Smooth muscle cell (in vitro differentiated cells): ENCODE measurements around the gene CD79B. TPM values are rescaled to one million over a fixed set of nuclear protein-coding genes. Genes with fewer than 3 reads are reported as not detected.

ENCODE experiments used
- DNase-seq: peaks from one replicate; lab custom pipeline; 2025; ENCODE audit not compliant: unreplicated experiment; lab: John Stamatoyannopoulos, UW
- H2AFZ ChIP-seq: fragments of 200-600 bp; sonication (generic); 2 replicates; pipeline ENCODE4 v1.6.0; 2016; ENCODE audit warnings: antibody characterized with exemption, low read depth, mild to moderate bottlenecking
- H3F3A ChIP-seq: fragments of 200-600 bp; sonication (generic); 2 replicates; pipeline ENCODE4 v1.6.0; 2017; ENCODE audit warnings: antibody characterized with exemption, low read depth
- H3K27ac ChIP-seq: fragments of 200-600 bp; sonication (generic); 2 replicates; pipeline ENCODE4 v1.5.1; 2016; ENCODE audit warnings: low read depth, mild to moderate bottlenecking
- H3K27me3 ChIP-seq: fragments of 200-600 bp; sonication (generic); 2 replicates; pipeline ENCODE4 v1.6.1; 2016; ENCODE audit warnings: low read depth, mild to moderate bottlenecking
- H3K36me3 ChIP-seq: fragments of 200-600 bp; sonication (generic); 2 replicates; pipeline ENCODE4 v1.5.1; 2016; ENCODE audit warnings: low read depth
- H3K4me1 ChIP-seq: fragments of 200-600 bp; sonication (generic); 2 replicates; pipeline ENCODE4 v1.5.1; 2016; ENCODE audit warnings: low read depth
- H3K4me2 ChIP-seq: fragments of 200-600 bp; sonication (generic); 2 replicates; pipeline ENCODE4 v1.6.0; 2016; ENCODE audit warnings: mild to moderate bottlenecking
- H3K4me3 ChIP-seq: fragments of 200-600 bp; sonication (generic); 2 replicates; pipeline ENCODE4 v1.5.1; 2016; ENCODE audit warnings: mild to moderate bottlenecking
- H3K79me2 ChIP-seq: fragments of 200-600 bp; sonication (generic); 2 replicates; pipeline ENCODE4 v1.6.0; 2016; ENCODE audit warnings: low read depth, mild to moderate bottlenecking
- H3K9ac ChIP-seq: fragments of 200-600 bp; sonication (generic); 2 replicates; pipeline ENCODE4 v1.6.0; 2016; ENCODE audit warnings: low read depth
- H3K9me3 ChIP-seq: fragments of 200-600 bp; sonication (generic); replicated peaks from 2 replicates; pipeline ENCODE4 v1.5.1; 2016; ENCODE audit warnings: low read depth
- H4K20me1 ChIP-seq: fragments of 200-600 bp; sonication (generic); 2 replicates; pipeline ENCODE4 v1.6.0; 2016; ENCODE audit warnings: low read depth
- WGBS: methylation state at CpG from one replicate; pipeline ENCODE4 v1.1.7; 2016; ENCODE audit warnings: low lambda C conversion rate; 5-methylcytosine and 5-hydroxymethylcytosine counted together
- polyA plus RNA-seq: library from polyadenylated mRNA; unstranded; fragments of >200 nt; fragmentation: Nextera tagmentation; extraction: Ambion mirVana; gene quantifications from 2 replicates; pipeline ENCODE4 v1.2.1, GENCODE V29; 2016
- total RNA-seq: library from RNA; depleted of rRNA; stranded (reverse); fragments of >200 nt; gene quantifications from 2 replicates; pipeline ENCODE4 v1.2.3, GENCODE V29; 2014
- TF ChIP-seq, protein P1 (sequence below): fragments of 200-600 bp; sonication (generic); IDR thresholded peaks from 2 replicates; pipeline ENCODE4 v1.5.1; 2017; ENCODE audit warnings: borderline replicate concordance, mild to moderate bottlenecking, antibody characterized with exemption; ENCODE audit not compliant: insufficient read depth, poor library complexity, severe bottlenecking

Gene CD79B
- total and polyA plus RNA-seq, 2 experiments from 2014 or later, result not detected

DNA sequence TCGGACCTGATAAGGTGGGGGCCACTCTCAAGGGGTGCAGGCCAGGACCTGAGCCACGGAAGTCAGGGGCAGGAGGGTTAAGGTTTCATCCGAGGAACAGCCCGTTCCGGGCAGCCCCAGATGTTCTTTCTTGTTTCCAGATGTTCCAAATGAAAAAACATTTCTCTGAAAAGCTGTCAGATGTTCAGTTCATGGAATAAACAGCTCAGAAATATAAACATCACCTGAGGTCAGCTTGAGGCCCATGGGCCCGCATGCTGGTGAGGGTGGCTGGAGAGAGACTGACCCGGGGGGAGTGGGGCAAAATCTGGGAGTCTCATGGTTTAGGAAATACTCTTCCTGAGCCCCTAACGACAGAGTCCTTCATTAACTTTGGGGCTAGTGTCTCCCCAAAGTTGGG is 1.5 kb upstream of the CD79B start:
- Histone ChIP-seq H3K27me3 (no peaks in the 10 kb centered on the region), H3K27ac (no peak overlapping the region), H2AFZ (no peak overlapping the region), H4K20me1 (no peaks in the 10 kb centered on the region), H3K9ac (no peak overlapping the region), H3K4me2 (no peak overlapping the region), H3K9me3 (no peaks in the 10 kb centered on the region), H3K36me3 (no peaks in the 10 kb centered on the region), H3K79me2 (no peaks in the 10 kb centered on the region), H3K4me1 (no peaks in the 10 kb centered on the region), H3F3A (no peaks in the 10 kb centered on the region), H3K4me3 (no peak overlapping the region)
- TF ChIP-seq, protein P1, sequence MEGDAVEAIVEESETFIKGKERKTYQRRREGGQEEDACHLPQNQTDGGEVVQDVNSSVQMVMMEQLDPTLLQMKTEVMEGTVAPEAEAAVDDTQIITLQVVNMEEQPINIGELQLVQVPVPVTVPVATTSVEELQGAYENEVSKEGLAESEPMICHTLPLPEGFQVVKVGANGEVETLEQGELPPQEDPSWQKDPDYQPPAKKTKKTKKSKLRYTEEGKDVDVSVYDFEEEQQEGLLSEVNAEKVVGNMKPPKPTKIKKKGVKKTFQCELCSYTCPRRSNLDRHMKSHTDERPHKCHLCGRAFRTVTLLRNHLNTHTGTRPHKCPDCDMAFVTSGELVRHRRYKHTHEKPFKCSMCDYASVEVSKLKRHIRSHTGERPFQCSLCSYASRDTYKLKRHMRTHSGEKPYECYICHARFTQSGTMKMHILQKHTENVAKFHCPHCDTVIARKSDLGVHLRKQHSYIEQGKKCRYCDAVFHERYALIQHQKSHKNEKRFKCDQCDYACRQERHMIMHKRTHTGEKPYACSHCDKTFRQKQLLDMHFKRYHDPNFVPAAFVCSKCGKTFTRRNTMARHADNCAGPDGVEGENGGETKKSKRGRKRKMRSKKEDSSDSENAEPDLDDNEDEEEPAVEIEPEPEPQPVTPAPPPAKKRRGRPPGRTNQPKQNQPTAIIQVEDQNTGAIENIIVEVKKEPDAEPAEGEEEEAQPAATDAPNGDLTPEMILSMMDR, result no peak
- DNase-seq, result no peak
- 92% methylated on average over 8 of the region's 8 CpGs for WGBS

DNA sequence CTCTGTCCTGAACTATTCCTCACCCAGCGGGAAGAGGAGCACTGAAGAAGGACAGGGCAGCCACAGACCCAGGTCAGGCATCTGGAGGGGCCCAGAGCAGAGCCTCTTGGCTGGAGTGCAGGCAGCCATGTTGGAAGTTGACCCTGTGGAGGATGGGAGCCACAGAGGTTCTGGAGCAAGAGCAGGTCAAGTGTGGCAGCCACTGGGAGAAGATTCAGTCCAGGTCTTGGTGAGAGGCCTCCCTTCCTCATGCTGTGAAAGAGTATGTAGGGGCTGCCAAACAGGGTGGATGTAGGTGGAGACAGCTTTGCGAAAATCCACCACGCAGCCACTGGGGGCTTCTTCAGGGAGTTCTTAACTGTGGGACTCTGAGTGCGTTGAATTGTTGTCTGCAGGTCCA is 590 bp upstream of the CD79B start:
- H3K9ac ChIP-seq, result no peak overlapping the region
- no peaks in the 10 kb centered on the region for H3K36me3 ChIP-seq
- no peak overlapping the region for H3K4me3 ChIP-seq
- DNase-seq, result no peak
- no peaks in the 10 kb centered on the region for H3K9me3 ChIP-seq
- no peaks in the 10 kb centered on the region for H4K20me1 ChIP-seq
- TF ChIP-seq, protein P1, result no peak
- H2AFZ ChIP-seq, result no peak overlapping the region
- H3F3A ChIP-seq, result no peaks in the 10 kb centered on the region
- no peaks in the 10 kb centered on the region for H3K79me2 ChIP-seq
- H3K4me1 ChIP-seq, result no peaks in the 10 kb centered on the region
- 96% methylated on average over 4 of the region's 4 CpGs for WGBS
- H3K4me2 ChIP-seq, result no peak overlapping the region
- no peak overlapping the region for H3K27ac ChIP-seq
- no peaks in the 10 kb centered on the region for H3K27me3 ChIP-seq

DNA sequence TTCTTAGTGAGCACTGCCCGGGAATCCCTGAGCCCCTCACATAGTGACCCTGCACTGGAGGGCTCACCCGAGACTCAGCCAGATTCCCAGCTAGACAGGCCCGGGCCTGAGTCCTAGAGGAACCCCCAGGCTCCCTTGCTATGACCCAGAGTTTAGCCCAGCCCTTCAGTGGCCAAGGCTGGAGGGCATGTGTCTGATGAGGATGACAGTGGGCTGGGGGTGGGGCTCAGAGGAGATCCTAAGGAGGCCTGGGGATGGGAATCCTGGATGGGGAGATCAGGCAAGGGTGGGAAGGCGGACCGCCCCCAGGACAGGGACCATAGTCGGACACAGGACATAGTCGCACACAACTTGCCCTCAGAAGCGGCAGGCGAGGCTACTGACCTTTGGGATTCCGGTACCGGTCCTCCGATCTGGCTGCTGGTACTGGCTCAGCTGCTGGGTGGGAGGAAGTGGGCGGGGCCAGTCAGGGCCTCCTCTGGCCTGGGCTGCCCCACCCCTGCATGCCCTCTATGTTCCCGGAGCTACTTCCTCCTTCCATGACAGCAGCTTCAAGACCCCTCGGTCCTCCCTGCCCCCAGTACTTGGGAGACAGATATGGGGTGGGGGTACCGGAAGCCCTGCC is 1.1 kb downstream of the CD79B start:
- no peaks in the 10 kb centered on the region for H3K36me3 ChIP-seq
- H3K27ac ChIP-seq, result no peak overlapping the region
- H3K4me3 ChIP-seq, result no peak overlapping the region
- WGBS, result 78% methylated on average over 16 of the region's 16 CpGs
- H3K27me3 ChIP-seq, result no peaks in the 10 kb centered on the region
- no peaks in the 10 kb centered on the region for H3K9me3 ChIP-seq
- H3F3A ChIP-seq, result no peaks in the 10 kb centered on the region
- no peak overlapping the region for H3K4me2 ChIP-seq
- DNase-seq, result no peak
- H3K4me1 ChIP-seq, result no peaks in the 10 kb centered on the region
- no peaks in the 10 kb centered on the region for H4K20me1 ChIP-seq
- no peak overlapping the region for H3K9ac ChIP-seq
- TF ChIP-seq, protein P1, result no peak
- no peak overlapping the region for H2AFZ ChIP-seq
- H3K79me2 ChIP-seq, result no peaks in the 10 kb centered on the region
